GM18502 (cell line): Measurements from ENCODE around the gene HMGCS2.
"Not testable (repeated sequence)": the region's sequence is repeated elsewhere in the genome, so short reads cannot be mapped to it uniquely, and the experiment has no call there.

Source experiments
- ATAC-seq: cut with Tn5 transposase; IDR thresholded peaks from one replicate; pipeline ENCODE4 v1.9.1; 2021; ENCODE audit warnings: mild to moderate bottlenecking; ENCODE audit not compliant: unreplicated experiment, poor library complexity

Gene HMGCS2

GRCh38 chr1:119790451-119791198 lies 21.9 kb upstream of the HMGCS2 start:
- no peak for ATAC-seq

- ATAC-seq = no peak
Observed at GRCh38 chr1:119787776-119788175, 19.1 kb upstream of the HMGCS2 start.

- not testable (repeated sequence) for ATAC-seq
Observed at GRCh38 chr1:119786473-119787050, 17.9 kb upstream of the HMGCS2 start.

GRCh38 chr1:119786046-119786445 lies 17.3 kb upstream of the HMGCS2 start:
- ATAC-seq = not testable (repeated sequence)

GRCh38 chr1:119784191-119784781 lies 15.6 kb upstream of the HMGCS2 start:
- no peak for ATAC-seq

- no peak for ATAC-seq
Observed at GRCh38 chr1:119783354-119784185, 14.9 kb upstream of the HMGCS2 start.

DNA sequence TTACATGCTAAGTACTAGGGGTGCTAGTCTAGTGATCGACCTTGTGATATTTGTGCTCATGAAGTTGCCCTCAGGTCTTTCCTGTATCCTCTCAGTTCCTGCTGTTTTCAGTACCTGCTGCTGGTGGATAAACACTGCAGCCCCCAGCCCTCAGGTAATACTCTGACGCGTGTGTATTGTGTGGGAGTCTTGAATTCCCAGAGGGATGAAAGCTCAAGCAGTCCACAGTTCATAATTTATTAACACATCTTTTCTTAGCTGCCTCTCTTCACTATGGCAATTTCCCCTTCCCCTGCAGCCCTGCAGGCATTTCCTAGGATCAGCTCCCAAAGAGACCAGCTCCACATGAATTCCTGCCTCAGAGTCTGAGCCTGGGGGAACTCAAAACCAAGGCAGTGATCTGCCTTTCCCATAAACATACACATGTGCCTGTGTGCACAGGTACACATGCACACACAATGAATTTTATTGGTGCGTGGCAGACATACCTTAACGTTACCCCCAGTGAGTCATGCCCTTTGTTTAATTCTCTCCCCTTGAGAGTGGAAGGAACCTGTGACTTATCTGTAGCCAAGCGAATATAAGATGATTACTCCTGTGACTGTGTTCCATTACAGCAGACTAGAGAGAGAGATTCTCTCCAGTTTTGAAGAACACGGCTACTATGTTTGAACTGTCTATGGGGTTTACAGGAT lies 14.1 kb upstream of the HMGCS2 start:
- ATAC-seq = no peak

GRCh38 chr1:119781434-119782210 lies 12.9 kb upstream of the HMGCS2 start:
- no peak for ATAC-seq

DNA sequence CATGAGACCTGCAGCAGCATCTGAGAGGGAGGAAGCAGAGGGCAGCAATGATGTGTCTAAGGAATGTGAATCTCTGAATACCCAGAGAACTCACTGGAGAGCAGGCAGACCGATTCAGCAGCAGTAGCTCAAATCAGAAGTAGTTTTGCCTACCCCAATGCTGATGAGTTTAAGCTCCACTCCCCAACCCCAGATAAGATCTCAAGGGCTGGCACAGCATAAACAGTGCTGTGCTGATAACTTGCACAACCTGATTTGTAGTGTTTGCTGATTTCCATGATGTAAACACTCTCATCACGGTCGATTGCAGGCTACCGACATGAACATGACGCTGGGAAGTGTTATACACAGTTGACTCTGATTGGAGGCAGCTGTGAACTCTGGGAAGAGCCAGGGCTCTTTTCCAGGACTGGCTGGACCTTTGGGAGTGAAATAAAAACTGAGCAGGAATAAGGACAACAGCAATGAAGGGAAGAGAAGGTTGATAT lies 11.2 kb upstream of the HMGCS2 start:
- ATAC-seq = no peak

- no peak for ATAC-seq
Observed at GRCh38 chr1:119778886-119779560, 10.3 kb upstream of the HMGCS2 start.

GRCh38 chr1:119778359-119778758 lies 9.7 kb upstream of the HMGCS2 start:
- no peak for ATAC-seq

DNA sequence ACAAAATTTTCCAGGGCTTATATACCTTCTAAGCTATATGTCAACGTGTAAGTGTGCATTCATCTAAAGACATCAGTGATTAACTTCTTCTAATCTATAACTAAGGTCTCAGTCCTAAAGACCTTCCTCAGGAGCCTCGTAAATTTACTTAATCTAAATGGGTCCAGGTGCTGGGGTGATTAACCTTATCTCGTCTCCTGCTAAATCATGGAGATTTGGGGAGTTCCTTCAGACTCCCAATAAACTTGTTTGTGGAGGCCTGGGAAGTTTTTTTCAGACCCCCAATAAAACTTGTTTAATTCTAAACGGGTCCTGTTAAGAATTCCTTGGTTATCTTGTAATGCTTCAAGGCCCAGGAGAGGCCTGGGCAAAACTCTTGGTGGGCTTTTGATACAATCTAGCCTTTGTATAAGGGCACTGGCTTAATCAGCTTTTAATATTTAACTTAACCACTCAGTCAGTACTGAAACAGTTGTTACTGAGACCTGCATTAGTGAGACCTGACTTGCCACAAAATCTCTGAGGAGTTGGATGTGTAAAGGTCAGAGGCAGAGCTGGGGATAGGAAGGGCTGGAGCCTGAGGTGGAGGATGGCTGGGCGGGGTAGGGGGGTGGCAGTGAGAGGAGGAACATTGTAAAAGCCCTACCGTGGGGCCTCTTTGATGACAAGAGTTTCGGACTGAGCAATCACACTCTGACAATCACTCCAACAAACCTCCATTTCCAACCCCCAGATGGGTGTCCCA lies 6.2 kb upstream of the HMGCS2 start:
- ATAC-seq = no peak

DNA sequence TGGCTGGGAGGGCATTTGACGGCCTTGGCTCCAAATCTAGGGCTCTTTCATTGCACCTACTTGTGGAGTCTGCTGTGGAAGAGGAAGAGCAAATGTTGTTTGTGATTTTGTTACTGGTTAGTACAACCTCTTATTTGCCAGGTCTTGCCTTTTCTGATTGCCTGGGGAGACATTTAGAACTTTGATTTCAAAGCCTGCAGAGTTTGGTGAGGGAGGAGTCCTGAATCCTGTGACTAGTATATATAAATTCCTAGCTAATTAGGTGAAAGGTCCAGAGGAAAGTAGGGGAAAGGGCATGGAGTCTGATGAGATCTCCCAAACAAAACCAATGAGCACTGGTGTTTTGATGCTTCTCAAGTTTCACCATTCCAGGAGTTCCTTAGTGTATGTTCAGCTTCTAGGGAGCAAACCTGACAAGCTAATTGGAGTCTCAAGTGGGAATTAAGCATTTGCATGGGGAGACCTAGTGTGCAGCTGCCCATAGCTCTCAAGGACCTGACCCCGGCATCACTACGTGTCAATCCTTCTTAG lies 5.1 kb upstream of the HMGCS2 start:
- no peak for ATAC-seq

DNA sequence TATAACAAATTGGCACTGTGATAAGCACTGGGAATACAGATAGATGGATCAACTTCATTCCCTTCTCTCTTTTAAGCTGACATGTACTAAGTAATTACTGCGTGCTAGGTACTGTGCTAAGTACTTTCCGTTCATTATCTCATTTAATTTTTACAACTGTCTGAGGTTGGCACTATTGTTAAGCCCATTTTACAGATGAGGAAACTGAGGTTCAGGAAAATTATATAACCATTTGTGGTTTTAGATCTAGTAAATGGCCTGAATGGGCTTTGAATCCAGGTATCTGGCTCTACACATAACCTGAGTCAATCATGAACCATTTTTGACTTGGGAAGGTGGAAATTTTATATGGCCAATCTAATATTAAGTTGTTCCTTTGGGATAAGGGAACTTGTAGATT lies 3.6 kb upstream of the HMGCS2 start:
- no peak for ATAC-seq

DNA sequence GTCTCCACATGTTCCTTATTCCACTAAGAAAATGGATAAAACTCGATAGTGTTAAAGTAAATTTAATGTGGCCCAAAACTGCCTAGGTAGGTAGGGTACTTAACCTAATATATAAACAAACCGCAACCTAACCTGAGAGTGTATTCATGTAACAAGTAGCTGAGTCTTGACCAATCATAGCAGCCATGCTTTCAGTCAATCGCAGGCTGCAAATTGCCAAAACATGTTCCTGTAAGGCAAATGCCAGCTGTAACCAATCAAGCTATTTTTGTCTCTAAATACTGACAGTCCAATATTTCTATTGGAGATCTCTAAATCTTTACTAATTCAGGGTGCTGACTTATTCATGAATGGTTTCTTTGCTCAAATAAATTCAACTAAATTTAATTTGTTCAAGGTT lies 3.1 kb upstream of the HMGCS2 start:
- ATAC-seq = no peak

DNA sequence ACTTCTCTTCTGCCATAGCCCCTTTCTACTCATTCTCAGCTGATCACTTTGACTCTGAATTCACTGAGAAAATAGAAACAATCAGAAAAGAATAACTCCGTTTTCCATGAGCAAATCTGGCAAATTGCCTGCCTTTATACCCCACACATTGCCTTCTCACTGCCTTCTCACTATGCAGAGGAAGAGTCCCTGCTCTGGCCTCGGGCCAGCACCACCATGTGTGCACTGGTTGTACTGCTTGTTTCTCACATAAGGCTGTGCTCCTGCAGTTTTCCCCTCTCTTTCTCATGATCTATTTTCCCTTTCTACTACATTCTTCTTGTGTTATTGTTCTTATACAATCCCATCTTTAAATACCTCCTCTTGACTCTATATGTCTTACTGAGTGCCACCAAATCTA lies 2.3 kb upstream of the HMGCS2 start:
- no peak for ATAC-seq

DNA sequence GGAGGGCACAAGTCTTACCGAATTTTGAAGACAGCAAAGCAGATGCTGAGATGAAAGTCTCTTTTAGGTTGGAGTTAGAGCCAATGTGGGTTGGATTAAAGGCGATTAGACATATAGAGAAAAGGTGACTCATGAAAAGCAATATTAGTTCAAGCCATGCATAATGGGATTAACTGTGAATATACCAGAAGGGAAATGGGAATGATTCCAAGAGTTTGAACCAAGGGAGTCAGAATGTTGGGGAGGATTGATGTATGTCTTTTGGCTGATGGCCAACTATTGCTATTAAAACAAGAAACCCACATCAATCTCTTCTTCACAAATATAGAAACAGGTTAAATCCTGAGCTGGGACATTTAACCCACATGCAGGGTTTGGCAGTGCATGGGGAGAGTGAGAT lies 1.2 kb downstream of the HMGCS2 start:
- no peak for ATAC-seq

DNA sequence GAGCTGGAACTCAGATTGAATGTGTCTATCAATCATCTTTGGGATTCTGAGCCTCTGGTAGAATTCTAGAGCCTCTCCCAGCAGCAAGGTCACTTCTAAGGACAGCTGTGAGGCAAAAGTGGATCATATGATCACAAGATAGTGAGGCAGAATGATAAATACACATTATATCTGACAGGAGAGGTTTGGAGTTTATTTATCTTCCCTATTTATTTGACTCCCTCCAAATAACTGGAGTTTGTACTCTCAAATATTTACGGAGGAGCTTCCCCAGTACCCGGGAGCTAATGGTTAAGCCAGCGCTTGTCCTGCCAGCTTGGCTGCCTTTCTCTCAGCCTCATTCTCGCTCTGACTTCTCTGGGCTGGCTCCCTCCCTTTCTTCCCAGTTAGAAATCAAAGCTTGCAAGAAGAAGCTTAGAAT lies 2.3 kb downstream of the HMGCS2 start:
- no peak for ATAC-seq
